GM18867 (cell line): ENCODE measurements around the gene JPT2.

Source experiments
- ATAC-seq: cut with Tn5 transposase; IDR thresholded peaks from one replicate; pipeline ENCODE4 v1.9.1; 2021; ENCODE audit warnings: mild to moderate bottlenecking, moderate library complexity; ENCODE audit not compliant: unreplicated experiment

JPT2 gene

DNA sequence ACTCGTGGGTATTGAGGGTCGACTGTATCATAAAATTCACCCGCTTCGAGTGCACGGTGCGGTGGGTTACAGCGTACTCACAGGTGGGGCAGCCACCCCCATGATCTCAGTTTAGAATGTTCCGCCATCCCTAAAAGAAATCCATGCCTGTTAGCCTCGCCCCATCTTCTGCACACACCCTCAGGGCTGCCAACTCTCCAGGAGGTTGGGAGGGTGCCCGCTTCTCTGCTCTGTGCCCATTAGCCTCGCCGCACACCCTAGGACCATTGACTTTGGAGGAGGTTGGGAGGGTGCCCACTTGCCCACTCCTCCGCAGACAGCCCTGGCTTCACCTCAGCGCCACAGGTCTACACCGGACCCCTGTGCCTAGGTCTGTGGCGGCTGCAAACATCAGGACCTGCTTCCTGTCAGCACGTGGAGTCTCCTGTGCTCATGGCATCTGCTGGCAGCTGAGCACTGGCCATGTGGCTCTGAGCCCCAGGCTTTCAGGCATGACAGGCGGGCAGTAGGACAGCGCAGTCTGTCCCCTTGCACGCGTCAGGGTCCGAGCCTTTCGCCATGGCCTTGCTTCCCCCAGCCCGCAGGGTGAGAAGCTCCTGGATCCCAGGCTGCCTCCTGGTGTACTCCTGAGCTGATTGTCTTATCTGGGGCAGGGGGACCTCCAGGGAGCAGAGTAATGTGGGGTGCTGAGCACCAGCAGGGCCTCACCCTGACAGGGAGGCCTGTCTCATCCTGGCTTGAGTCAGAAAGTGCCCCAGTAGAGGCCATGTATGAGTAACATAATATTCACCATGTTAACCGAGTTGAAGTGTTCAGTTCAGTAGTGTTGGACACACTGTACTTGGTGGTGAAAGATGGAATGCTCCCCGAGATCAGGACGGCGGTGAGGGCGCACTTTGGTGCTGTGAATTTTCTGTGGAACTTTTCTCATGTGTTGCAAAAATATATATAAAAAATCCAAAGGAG lies 71.4 kb downstream of the JPT2 start:
- ATAC-seq: no peak
